HG03457 (cell line): ENCODE data around the gene ZNF618.
"Not testable (repeated sequence)": the region's sequence is repeated elsewhere in the genome, so short reads cannot be mapped to it uniquely, and the experiment has no call there.

ENCODE experiments used
- ATAC-seq: cut with Tn5 transposase; IDR thresholded peaks from one replicate; pipeline ENCODE4 v1.9.1; 2021; ENCODE audit warnings: moderate number of reproducible peaks; ENCODE audit not compliant: unreplicated experiment

The ZNF618 gene

DNA sequence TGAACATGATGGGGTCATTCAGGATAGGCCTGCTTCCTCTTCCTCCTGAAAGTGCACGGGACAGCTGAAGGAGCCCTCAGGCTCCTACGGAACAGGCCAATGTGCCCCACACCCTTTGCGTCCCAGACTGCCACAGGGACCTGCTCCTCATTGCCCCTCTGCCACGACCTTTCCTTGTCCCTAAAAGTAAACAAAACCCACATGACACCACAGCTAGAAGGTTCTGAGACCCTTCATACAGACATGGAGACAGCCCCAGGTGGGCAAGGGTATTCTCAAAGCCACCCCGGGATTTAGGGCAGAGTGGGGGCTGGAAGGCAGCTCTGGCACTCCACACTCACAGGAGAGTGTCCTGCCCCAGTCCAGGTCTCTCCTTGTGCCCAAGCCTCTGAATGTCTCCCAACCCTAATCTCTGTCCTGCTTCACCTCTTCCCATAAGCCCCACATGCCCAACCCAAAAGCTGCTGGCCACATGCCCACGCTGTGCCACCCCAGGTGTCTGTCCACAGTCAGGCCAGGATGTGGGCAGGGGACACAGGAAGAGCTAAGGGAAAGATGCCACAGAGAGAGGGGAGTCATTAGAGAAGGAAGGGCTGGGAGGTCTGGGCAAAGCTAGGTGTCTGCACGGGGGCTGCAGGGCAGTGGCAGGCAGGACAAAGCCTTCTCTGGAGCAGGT is 201.2 kb downstream of the ZNF618 start:
- no peak for ATAC-seq

DNA sequence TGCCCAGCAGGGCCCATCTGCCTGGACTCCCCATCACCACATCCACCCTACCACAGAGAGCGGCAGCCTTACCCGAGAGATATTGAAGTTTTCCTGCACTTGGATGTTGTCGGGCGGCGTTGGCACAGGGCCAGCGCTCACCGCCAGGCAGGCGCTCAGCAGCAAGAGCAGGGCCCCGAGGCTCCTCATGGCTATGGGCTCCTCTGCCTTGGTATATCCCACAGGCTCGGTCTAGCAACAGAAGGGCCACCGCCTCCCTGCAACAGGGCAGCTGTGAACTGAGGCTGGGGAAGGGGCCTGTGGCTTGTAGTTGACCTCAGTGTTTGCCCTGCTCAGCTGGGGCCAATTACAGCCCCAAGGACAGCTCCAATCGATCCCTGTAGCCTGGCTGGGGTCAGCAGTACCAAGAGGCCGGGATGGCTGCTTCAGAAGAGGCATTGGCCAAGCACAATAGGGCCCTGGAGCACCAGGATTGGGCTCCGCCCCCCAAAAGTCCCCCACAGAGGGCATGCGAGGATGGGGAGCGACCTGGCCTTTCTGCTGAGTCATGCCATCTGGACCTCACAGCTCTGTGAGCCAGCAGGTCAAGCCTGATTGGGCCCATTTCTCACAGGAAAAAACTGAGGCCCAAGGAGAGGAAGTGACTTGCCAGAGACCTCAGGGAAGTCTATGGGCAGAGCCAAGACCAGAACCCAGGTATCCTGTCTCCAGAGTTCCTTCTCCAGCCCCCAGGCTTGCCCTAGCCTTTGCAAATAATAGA is 202.1 kb downstream of the ZNF618 start, which contains the start of gene AMBP:
AMBP (minus strand) TSS at position 280 of the 760 bp plus-strand sequence; CDS start at position 189, 91 bp downstream.
- no peak for ATAC-seq

DNA sequence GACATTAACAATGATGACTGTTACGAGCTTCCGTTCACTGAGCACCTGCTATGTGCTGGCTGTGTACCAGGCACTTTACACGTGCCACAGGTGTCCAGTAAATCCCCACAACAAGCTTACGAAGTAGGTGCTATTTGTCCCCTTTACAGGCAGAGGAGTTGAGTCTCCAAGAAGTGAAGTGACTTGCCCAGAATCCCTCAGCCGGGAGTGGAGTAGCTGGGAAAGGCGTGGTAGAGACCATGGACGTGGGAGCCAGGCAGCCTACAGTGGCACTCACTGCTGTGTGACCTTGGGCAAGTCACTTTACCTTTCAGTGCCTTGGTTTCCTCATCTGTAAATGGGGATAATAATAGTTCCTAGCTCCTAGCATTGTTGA is 202.7 kb downstream of the ZNF618 start:
- ATAC-seq = no peak

DNA sequence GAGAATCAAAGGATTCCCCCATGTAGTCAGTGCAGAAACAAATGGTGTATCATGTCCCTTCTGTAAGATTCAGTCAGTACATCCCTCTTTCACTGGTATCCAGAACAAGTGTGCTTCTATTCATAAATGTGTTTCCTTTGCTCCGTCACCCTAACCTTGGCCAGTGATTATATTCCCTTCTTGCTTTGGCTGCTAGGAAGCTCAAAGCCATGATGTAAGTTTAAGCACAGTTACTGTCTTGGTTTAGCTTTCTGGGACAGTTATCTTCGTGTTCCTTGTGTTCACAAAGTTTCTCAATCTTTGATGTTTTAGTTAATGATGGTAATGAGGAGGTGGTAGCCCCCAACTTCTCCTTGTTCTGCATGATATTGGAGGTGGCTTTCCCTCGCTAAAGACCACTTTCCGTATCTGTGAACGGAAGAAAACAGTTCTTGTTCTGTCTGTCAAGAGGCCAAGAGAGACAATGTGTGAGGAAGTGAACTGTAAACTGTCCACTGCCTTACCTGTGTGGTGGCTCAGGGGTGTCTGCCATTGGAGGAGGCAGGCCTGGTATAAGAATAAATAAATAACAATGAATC is 204.2 kb downstream of the ZNF618 start:
- ATAC-seq = no peak

DNA sequence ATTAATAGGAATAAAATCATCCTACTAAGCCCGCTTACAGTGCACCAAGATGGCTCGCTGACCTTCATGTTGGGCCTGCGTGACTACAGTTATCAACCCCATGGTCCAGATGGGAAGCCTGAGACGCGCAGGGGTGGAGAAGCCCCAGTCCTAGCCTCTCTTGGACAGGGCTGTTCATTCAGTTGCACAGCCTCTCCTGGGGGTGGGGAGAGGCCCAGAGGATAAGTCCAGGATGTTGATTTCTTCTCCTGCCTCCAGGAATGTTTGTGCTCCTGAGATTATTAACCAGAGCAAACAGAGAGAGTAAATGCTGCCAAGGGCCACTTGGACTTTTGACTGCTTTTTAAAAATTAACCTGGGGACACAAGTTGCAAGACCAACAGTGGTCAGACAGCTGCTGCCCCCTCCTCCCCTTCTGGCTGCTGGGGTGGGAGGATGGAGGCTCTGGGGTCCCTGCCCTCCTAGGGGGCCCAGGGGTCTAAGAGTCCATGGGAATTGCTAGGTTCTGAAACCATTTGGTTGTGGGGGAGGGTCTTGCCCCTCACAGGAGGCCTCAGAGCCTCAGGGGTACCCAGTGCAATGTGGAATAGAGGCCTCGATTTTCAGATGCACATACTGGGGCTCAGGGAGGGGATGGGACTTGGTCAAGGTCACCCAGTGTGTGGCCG is 204.8 kb downstream of the ZNF618 start:
- ATAC-seq = no peak

DNA sequence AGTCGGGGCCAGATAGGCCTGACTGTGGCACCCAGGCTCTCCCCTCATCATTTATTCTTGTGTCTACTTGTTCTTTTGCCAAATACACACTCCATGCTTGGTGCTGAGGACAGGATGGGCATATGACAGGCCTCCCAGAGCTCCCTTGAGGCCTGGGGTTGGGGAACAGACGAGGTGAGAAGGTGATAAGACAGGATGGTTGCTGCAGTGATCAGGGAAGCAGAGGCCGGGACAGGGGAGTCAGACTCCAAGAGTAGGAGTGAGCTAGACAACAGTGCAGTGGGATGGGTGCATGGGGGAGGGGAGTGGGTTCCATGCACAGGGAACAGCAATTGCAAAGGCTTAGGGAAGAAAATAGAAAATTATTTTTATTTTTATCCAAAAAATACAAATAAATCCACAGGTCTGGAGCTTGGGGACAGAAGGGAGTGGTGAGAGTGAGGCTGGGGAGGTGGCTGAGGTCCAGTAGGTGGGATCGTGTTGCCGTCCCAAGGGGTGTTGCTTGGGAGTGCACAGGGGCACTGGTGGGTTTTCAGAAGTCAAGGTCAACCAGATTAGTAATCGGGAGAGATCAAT is 205.4 kb downstream of the ZNF618 start:
- no peak for ATAC-seq

DNA sequence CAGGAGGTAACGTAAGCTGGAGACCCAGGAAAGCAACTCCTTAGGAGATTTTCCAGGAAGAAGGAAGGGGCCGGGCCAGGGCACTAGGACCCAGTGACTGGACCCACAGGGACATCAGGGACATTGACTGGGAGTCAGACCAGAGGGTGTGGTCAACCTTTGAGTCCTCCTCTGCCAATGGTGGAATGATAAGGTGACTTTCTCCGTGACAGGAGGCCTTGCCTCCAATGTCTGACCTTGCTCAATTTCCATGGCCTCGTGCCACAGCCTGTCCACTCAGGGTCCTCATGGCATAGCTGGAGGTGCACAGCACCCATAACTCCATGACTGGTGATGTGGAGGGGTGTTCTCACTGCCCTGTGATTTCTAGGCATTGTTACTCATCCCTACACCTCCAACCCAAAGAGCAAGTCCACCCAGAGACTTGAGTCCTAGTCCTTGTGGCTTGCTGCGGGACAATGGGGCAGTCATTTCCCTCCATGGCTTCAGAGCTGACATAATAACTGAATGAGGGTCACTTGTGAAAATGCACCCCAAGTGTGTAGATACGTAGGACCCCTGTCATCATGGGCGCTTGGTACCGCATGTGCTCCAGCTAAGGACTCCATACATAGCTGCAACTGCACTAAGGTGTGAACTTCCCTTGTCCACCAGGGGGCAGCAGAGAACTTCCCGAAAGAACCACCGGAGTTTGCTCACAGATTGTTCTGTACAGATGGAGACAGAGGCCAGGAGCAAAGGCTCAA is 206.1 kb downstream of the ZNF618 start:
- no peak for ATAC-seq

DNA sequence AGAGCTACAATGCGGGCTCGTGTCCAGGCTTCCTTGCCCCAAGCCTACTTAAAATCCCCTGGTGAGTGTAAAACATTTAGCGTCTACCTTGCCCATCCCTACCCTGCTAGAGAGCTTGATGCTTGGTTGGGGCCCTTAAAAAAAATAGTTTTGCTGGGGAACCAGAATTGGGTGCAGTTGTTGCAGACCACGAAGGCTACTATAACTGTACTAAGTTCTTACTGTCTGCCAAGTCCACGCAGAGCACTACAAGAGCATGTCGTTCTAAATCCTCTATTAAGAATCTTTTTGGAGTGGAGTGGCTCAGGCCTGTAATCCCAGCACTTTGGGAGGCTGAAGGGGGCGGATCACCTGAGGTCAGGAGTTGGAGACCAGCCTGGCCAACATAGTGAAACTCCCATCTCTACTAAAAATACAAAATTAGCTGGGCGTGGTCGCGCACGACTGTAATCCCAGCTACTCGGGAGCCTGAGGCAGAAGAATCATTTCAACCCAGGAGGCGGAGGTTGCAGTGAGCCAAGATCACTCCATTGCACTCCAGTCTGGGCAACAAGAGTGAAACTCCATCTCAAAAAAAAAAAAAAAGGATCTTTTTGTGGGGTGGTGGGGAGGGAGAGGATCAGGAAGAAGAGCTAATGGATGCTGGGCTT is 206.8 kb downstream of the ZNF618 start:
- not testable (repeated sequence) for ATAC-seq

DNA sequence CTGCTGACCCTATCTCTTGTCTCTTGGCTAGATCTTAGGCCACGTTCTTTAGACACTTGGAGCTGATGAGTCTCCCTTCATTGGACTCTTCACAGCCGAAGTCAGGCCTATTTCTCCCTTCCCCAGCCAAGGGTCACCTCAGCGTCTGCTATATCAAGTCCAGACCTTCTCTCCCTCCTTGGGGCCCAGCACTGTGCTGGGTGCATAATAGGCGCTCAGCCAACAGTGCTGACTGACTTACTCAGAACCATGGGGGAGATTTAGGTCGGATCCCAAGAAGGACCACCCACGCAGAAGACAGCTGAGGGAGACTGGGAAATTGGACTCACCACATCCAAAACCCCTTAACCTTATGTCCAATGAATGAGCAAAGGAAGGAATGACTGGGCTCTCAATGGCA is 207.6 kb downstream of the ZNF618 start:
- ATAC-seq = no peak

DNA sequence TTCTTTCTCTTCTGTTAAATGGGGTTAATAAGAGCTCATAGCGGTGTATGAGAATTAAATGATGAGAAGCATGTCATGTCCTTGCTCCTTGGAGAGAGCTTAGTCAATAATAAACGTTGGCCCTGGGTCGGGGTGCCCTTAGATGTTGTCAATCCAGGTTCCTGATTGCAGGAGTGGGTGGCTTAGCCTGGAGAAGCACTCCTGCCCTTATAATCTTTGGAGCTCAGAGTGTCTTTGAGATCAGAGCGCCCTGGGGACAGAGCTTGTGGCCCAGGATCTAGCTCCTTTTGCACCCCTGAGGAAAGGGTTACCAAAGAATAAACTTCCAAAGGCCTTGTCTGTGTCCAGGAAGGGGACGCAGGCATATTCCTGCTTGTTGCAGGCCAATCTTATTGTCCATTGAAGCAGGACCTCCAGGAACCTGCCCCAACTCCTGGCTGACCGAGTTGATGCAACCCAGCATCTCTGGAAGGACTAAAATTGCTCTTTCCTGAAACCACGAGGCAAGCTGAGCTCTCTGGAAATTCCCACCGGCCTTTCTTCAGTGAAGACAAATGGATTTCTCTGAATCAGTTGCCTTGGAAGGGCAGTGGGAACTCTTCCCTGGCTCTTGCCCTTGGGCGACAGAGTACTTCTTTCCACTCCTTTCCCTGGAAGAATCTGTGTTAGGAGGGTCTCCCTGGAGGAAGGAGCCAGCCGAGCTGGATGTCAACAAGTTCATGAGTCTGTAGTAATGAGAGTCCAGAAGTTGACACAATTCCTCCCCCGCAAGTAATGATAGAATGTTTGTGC is 208.4 kb downstream of the ZNF618 start:
- ATAC-seq = no peak

DNA sequence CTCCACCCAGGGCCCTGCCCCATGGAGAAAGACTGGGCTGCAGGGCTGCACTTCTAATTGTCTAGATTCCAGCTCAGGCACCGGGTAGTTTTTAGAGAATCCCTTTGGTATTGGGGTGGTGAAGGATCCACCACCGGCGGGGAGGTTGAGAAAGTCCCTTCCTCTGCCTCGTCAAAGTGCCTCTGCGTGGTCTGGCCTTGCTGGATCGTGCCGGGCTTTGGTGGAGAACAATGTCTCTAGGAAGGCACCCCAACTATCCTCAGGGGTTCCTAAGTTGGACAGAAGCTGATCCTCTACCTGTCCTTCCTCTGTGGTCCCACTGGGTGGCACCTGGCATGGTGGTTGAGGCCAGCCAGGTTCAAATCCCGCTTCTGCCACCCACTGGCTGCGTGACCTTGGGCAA is 209.3 kb downstream of the ZNF618 start:
- ATAC-seq = no peak

DNA sequence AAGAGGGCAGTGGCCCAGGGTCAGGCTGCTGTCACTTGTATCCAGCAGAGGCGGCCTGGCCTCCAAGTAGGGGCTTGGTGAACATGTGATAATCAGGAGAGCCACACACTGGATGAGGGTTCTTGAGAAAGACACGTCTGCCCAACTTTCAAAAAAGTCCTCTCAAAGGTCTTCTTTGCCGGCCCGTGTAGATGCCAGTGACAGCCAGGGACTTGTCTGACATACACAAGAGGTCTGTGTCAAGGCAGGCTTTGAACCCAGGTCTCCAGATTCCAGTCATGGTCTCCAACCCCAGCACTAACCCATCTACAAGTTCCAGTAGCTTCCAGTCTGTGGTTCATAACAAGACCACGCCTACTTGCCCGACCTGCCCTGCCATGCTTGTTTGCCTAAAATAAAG is 209.9 kb downstream of the ZNF618 start:
- no peak for ATAC-seq

DNA sequence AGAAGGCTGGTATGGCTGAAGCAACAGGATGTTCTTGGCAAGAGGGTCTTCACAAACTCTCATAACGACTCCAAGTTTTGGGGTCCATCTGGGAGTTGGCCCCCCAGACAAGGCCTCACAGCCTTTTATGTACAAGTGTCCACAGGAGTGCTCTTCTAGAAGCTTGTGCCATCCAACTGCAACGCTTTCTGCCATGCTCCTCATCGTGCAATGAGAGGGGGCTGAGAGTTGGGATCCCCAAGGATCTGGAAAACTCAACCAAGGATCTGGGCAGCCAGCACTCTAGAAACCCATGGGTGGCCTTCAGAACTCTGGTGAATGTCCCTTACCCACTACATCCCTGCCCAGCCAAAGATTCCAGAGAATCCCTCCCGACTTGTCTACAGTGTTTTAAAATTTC is 210.5 kb downstream of the ZNF618 start:
- ATAC-seq = no peak

DNA sequence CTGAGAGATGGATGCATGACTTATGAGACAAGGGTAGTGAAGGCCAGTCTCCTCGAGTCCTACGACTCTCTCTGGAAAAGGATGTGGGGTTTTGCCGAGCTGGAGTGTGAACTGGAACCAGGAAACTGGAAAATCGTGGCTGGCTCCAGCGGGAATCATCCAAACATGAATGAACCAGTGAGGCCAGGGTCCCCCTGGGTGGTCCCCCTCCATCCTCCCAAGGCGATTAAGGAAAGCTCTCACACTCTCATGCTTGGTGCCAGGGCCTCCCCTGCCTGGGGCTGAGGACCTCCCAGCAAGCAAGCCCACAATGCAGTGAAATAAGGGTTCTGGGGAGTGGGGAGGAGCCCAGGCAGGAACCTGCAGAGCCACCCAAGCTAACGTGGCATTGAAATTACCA is 211.6 kb downstream of the ZNF618 start:
- no peak for ATAC-seq

DNA sequence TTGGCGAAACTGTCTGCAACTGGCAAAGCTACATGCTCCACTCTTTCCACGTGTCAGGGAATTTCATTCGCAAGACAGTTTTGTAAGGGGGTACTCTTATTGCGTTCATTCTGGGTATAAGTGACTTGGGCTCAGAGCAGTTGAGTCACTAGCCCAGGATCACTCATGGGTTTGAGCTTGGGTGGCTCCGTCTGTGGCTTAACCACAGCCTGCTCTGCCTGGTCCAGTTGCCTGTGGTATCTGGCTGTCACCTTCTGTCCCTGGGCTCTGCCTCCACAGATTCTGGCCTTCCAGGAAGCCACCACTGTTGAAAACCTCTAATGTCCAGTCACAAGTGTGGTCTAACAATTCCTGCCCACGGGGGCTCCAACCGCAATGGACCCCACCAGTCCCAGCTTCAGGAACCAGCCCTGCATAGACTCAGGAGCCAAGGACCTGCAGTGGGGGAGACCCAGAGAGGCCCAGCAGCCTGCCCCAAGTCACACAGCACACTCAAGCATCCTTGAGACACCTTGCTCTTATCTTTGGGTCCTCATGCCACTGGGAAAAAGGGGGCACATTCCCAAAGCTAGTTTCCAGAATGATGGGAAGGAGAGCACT is 212.6 kb downstream of the ZNF618 start:
- ATAC-seq = no peak

DNA sequence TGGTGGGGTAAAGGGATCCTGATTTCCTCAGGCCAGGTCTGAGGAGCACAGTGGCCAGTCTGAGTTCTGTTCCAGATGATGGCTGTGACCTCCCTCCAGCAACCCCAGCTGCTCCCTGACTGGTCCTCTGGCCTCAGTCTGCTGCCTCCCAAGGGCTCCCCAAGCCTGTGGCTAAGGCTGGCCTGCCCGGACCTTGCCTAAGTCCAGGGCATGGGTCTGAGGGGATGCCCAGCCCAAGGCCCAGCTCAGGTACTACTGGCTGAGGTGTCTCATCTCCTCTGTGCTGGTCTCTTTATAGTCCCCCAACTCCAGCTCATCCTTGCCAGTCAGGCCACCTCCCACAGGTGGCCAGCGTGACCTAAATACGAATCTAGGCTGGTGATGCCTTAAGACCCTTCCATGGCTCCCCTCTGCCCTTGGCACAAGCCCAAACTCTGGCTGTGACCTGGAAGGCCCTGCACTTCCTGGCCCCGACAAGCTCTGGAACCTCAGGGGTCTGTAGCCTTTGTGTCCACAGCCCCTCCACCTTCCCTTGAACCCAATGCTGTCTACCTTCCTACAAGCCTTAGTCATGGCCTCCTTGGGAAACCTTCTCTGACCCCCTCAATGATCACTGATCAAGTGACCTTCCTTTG is 213.2 kb downstream of the ZNF618 start:
- ATAC-seq = no peak

DNA sequence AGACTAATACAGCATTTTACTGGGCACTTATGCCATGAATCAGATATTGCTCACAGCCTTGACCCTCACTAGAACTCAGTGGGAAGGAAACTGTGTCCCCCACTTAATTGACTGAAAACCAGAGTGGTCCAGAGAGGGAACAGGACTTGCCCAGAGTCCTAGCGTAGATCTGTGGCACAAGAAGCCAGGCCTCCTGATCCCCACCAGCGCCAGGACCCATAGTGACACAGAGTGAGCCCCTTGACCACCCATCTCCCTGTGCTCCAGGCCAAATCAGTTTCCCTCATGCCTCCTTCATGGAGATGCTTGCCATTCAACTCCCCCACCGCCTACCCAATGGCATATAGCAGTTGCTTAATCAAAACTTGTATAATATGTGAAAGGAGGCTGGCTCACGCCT is 214.7 kb downstream of the ZNF618 start:
- ATAC-seq = no peak

DNA sequence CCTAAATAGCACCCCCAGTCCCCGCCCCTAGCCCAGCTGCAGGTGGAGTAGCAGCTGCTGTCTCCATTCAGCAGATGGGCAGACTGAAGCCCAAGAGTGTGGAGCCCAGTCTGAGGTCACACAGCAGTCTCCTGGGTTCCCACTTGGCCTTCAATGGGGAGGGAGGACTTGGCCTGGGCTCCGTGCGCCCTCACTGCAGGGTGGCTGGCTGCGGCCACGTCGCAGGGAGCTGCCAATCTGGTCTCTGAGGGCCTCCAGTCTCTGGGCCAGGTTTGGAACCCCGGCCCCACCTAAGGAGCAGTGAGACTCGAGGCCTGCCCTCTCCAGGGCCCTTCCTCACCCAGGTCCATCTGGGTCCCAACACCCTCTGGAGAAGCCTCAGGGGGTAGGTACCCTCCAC is 215.6 kb downstream of the ZNF618 start:
- no peak for ATAC-seq
